ENCODE results near the gene NBL1.

The NBL1 gene

GRCh38 chr1:19700079-19700777, 56.1 kb downstream of the NBL1 start:
- no peak for DNase-seq (ENCODE audit: low spot score)

GRCh38 chr1:19703280-19703679, 59.2 kb downstream of the NBL1 start:
- Mint-ChIP-seq H3K27ac (no peak overlapping the region), H3K4me1 (ENCODE audit: low read depth) (no peaks in the 10 kb centered on the region), H3K36me3 (ENCODE audit: low read depth) (no peaks in the 10 kb centered on the region), H3K27me3 (ENCODE audit: low read depth) (no peaks in the 10 kb centered on the region), H3K4me3 (no peak overlapping the region), H3K9me3 (no peaks in the 10 kb centered on the region)
- DNase-seq (ENCODE audit: low spot score), result no peak

More at GRCh38 chr1:19700079-19700777, 56.1 kb downstream of the NBL1 start:
- Mint-ChIP-seq H3K27me3 (ENCODE audit: low read depth) (no peaks in the 10 kb centered on the region), H3K9me3 (no peaks in the 10 kb centered on the region), H3K4me3 (no peak overlapping the region), H3K36me3 (ENCODE audit: low read depth) (no peaks in the 10 kb centered on the region), H3K27ac (no peak overlapping the region), H3K4me1 (ENCODE audit: low read depth) (no peaks in the 10 kb centered on the region)

- H3K4me1 Mint-ChIP-seq (ENCODE audit: low read depth), result peaks cover 3% of the 10 kb centered on the region
- H3K9me3 Mint-ChIP-seq, result no peaks in the 10 kb centered on the region
- no peaks in the 10 kb centered on the region for H3K27me3 Mint-ChIP-seq (ENCODE audit: low read depth)
- no peak overlapping the region for H3K4me3 Mint-ChIP-seq
- peak; percentile 23 for DNase-seq (ENCODE audit: low spot score)
- no peak overlapping the region for H3K27ac Mint-ChIP-seq
- H3K36me3 Mint-ChIP-seq (ENCODE audit: low read depth), result no peaks in the 10 kb centered on the region
These were observed 60.4 kb downstream of the NBL1 start for GRCh38 chr1:19704247-19705113.

GRCh38 chr1:19705464-19705863, 61.4 kb downstream of the NBL1 start:
- no peaks in the 10 kb centered on the region for H3K36me3 Mint-ChIP-seq (ENCODE audit: low read depth)
- no peaks in the 10 kb centered on the region for H3K27me3 Mint-ChIP-seq (ENCODE audit: low read depth)
- no peak overlapping the region for H3K4me3 Mint-ChIP-seq
- peaks cover 5% of the 10 kb centered on the region for H3K4me1 Mint-ChIP-seq (ENCODE audit: low read depth)
- H3K9me3 Mint-ChIP-seq, result no peaks in the 10 kb centered on the region
- H3K27ac Mint-ChIP-seq, result no peak overlapping the region
- DNase-seq (ENCODE audit: low spot score), result no peak

- no peak for DNase-seq (ENCODE audit: low spot score)
- H3K4me1 Mint-ChIP-seq (ENCODE audit: low read depth), result peaks cover 12% of the 10 kb centered on the region
- no peaks in the 10 kb centered on the region for H3K36me3 Mint-ChIP-seq (ENCODE audit: low read depth)
- no peaks in the 10 kb centered on the region for H3K27me3 Mint-ChIP-seq (ENCODE audit: low read depth)
- no peaks in the 10 kb centered on the region for H3K9me3 Mint-ChIP-seq
- no peak overlapping the region for H3K27ac Mint-ChIP-seq
- H3K4me3 Mint-ChIP-seq, result no peak overlapping the region
These were observed 62.0 kb downstream of the NBL1 start for GRCh38 chr1:19706136-19706535.
